Activated gamma-delta T cell (primary cell): ENCODE data around the gene TFAP2D.

Experiments used
- DNase-seq: peaks from one replicate; lab custom pipeline; 2025; lab: John Stamatoyannopoulos, UW

The TFAP2D gene

GRCh38 chr6:50819466-50819903 is 106.2 kb downstream of the TFAP2D start:
- no peak for DNase-seq

- DNase-seq: no peak
Measured at GRCh38 chr6:50819904-50820868, 106.9 kb downstream of the TFAP2D start.

- DNase-seq: no peak
Measured at GRCh38 chr6:50820869-50821264, 107.5 kb downstream of the TFAP2D start.

- no peak for DNase-seq
Measured at GRCh38 chr6:50821441-50822077, 108.2 kb downstream of the TFAP2D start.

- no peak for DNase-seq
Measured at GRCh38 chr6:50822078-50822476, 108.8 kb downstream of the TFAP2D start.
